RPMI7951 (cell line): ENCODE measurements around the gene LRP5. TPM values are rescaled to one million over a fixed set of nuclear protein-coding genes. Genes with fewer than 3 reads are reported as not detected.

ENCODE experiments used
- DNase-seq: peaks from one replicate; pipeline ENCODE4 v3.0.0-alpha.2; 2012; ENCODE audit warnings: low read depth
- total RNA-seq: library from RNA; depleted of rRNA; stranded (reverse); fragments of >200 nt; shearing (Covaris generic); gene quantifications from 2 replicates; pipeline ENCODE4 v1.2.3, GENCODE V29; 2014

LRP5 gene
- total RNA-seq, 1 experiment from 2014 or later = 0.48 TPM

GRCh38 chr11:68309621-68310185 is 2.7 kb upstream of the LRP5 start:
- no peak for DNase-seq

GRCh38 chr11:68311160-68312116 is 953 bp upstream of the LRP5 start:
- DNase-seq = no peak

DNA sequence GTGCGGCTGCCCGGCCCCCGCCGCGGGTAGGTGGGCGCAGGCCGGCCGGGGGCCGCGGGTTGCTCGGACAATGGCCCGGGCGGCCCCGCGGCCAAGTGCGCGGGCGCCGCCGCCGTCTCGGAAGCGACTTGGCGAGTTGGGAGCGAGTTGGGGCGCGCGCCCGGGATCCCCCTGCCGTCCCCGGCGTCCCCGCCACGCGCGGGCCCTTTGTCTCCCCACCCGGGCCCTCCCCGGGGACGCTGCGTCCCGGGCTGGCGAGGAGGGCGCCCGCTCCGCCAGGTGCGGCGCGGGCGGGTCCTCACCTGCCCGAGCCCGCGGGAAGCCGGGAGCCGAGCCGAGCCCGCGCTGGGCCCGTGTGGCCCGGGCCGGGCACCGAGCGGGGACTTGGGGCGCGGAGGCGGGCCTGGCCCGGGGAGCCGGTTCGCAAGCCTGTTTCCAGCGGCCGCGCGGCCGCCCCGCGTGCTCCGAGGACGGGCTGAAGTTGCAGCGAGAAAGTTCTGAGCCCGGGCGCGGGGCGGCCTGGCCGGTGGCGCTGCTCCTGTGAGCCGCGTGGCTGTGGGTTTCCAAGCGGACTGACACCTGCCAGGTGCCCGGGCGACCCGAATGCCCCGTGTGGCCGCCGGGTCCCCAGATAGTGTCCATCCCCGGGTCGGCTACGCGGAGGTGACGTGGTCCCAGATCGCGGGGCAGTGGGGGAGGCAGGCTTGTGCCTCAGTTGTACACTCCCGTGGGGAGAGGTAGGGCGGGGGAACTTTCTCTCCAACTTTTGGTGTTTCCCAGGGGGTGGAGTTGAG is 586 bp downstream of the LRP5 start:
- no peak for DNase-seq

- peak; percentile 12 for DNase-seq
Observed at GRCh38 chr11:68313574-68314202, 1.3 kb downstream of the LRP5 start.

- DNase-seq = no peak
Observed at GRCh38 chr11:68314203-68315170, 2.1 kb downstream of the LRP5 start.

DNA sequence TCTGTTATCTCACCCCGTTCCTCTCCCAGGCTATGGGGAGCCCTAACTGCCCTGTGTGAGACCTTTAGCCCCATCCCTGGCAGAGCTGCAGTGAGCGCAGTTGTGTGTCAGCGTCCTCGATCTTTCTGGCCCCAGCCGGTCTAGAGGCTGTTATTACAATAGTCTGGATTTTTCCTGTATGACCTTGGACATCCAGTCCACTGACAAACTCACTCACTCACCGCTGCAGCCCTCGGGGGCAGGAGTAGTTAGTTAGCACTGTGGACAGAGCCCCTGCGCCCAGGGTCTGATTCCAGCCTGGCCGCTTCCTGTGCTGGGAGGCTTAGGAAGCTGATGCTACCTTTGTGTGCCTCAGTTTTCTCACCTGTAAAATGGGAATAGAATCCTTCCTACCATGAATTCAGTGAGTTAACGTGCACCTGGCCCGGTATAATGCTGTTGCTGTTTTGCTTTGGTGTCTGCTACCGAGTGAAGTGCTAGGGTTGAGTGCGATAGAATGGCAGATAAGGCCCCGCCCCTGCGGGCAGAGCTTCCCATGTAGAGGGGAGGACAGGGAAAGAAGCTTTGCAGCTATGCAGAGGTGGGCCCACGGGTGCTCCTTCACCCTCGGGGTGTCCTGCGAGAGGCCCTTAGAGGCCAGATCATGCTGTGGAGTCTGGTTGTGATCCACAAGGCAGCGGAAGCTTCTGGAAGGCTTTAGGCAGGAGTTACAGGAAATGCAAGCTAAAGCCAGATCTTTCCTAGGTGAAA is 3.0 kb downstream of the LRP5 start:
- no peak for DNase-seq

GRCh38 chr11:68317147-68317785 is 4.9 kb downstream of the LRP5 start:
- DNase-seq = no peak

DNA sequence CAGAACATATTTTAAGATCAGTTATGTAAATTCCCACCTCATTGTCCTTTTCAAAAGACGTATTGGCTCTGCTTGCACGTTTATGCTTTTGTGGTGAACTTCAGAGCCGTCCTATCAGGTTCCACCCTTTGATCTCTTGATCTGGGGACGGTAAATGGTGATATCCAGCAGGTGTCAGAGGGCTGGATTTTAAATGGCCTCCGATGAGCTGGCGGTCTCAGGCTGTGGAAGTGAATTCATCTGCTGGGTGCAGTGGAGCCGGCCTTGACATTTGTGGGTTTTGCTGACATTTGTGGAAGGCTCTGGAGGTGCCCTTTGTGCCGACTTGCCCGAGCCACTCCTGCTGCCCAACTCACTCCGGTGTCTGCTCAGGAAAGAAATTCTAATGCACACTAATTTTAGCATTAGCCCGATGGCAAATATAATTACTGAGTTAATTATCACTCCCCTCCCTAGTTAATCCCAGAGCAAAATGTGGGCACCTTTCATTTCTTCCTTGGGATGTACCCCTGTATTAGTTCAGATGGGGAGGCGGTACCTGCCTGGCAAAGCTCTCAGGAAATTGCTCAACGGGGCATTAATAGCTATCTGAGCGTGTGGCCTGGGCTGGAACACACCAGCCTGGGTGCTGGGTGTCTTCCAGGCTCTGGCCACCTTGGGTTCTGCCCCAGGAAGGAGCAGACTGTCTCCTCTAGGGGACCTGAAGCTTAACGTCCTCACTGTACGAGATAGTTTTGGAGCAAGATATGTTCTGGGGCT is 9.1 kb downstream of the LRP5 start:
- no peak for DNase-seq

GRCh38 chr11:68322052-68322430 is 9.7 kb downstream of the LRP5 start:
- DNase-seq = no peak

DNA sequence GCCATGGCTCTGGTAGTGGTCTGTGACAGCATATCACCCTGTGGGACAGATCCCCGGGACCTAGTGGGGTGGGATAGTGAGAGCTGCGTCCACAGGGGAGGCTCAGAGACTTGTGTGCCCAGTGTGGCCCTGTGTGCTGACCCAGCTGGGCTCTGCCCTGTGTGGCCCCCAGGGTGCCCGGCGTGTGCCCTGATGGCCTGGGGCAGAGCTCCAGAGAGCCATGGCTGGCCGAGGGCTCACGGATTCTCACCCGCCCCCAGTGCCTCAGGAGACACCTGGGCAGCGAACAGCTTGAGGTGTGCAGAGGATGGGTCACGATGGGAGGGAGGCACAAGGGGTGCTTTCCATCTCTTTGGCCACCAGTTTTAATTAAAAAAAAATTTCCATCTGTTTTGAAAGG is 11.8 kb downstream of the LRP5 start:
- no peak for DNase-seq

DNA sequence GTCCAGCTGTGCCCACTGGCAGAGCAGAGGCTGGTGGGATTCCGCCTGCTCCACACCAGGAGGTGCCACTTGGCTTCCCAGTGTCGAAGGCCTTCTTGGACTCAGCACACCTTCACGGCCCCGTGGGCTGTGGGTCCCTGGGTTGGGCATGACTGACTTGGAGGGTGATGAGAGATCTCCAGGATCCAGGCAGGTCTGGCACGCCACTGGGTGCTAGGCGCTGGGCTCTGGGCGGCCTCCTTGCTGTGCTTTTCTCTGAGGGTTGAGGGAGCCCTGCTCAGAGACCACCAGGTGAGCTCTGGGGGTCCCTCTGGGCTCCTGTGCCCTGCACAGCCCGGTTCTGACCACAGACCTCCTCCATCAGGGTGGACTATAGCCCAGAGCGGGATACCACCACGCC is 12.3 kb downstream of the LRP5 start:
- DNase-seq = no peak

DNA sequence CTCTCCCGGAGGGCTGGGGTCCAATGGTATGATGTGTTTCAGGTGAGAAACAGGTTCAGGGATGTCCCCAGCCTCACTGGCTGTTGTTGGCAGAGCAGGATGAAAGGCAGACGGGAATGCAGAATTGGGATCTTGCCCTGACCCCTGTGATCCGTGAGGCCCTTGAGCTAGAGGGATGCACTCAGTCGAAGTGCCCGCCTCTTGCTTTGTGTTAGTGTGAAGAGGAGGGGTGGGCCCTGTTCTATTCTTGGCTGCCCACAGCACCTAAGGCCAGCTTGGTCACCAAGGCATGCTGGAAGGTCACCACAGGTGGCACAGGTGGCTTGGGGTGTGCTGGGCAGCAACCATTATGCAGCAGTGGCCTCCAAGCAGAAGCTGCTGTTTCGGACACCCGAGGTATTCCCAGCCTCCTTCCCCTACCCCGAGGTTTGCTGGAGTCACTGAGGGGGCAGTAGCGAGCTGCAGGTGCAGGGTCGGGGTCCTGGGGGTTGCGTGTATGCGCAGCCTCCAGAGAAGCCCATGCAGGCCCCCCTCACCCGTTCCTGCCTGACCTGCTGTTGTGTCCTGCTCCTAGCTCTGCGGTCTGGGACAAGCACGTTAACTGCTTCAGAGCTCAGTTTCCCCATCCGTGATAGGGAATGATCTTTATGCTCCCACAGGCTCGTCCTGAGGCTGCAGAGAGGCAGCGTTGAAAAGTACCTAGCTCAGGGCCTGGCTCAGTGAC is 13.0 kb downstream of the LRP5 start:
- DNase-seq = no peak

DNA sequence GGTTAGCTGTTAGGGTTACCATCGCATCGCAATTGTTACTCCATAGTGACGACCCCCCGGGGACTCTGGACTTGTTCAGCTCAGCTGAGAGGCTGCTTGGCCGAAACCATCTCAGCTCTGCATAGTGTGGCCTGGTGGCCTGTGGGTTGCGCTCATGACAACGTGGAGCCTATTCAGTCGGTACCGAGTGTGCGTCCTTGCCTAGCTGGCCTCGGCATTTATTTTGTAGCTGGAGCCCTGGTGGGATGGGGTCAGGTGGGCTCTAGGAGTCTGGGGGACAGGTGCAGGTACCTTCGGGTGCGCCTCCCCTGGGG is 13.5 kb downstream of the LRP5 start:
- no peak for DNase-seq

- no peak for DNase-seq
Observed at GRCh38 chr11:68326334-68327215, 14.2 kb downstream of the LRP5 start.

- no peak for DNase-seq
Observed at GRCh38 chr11:68327586-68328370, 15.4 kb downstream of the LRP5 start.

DNA sequence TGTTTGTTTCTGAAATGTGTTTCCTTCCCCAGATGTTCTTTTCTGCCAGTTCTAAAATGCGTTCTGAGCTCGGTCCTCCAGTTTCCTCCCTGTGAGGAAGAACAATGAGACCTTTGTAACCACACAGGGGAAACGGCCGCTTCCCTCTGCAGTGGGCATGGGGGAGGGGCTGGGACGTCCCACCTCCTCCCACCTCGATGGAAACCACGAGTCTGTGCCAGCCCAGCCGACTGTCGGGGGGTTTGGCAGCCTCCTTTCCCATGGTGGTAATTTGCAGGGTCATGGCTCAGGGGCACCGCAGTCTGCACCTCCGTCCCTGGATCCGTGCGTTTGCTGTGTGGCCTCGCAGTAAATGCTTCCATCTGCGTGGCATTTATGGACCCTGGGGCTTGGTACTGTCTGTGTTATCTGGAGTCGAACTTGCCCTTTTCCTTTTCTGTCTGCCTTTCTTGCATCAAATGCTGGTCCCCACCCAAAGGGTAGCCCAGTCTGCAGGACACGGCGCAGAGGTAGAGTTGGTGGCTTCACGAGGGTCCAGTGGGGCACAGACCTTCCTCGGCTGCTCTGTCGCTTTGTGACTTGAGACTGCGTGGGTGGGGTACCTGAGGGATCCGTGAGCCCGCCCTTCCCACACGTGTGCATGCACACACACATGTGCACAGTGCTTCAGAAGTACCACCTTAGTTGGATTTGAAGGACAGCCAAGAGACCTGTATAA is 16.1 kb downstream of the LRP5 start:
- peak; percentile 57 for DNase-seq
